ENCODE measurements around the gene HJURP.

HJURP gene

DNA sequence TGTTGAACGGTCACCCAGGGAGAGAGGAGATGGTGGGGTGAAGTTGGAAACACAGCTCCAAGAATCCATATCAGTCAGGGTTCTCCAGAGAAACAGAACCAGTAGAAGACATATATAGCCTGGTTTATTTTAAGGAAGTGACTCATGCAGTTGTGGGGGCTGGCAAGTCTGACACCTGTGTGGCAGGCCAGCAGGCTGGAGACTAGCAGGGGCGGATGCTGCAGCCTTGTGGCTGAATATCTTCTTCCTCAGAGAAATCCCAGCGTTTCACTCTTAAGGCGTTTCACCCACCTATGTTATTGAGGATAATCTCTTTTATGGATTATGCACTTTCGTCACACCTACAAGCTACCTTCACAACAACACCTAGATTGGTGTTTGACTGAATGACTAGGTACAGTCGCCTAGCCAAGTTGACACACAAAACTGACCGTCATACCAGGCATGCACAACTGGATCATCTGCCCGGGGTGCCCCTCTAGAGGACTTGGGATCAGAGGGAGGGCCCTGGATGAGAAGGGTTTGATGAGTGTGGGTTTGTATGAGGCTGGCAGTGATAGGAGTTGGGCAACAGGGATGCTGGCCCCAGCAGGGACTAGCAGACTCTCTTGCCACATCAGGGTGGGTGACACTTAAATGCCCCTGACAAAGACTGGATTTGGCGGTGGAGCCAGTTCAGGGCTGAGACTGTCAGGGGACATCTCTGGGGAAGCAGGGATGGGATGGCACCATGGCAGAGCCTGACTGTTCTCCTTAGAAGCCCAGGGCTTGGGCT lies 52.8 kb downstream of the HJURP start:
- H4K91ac ChIP-seq (ENCODE audit: low read depth, low read length): no peak overlapping the region
- no peak overlapping the region for H2BK5ac ChIP-seq (ENCODE audit: low read depth, low read length, poor library complexity)
- no peaks in the 10 kb centered on the region for H3K36me3 ChIP-seq (ENCODE audit: control insufficient read depth in 1 of 2, insufficient read depth in 2 of 2, low read length in 2 of 2)
- DNase-seq: no peak
- no peaks in the 10 kb centered on the region for H3K4me1 ChIP-seq (ENCODE audit: control insufficient read depth in 1 of 2, insufficient read depth in 2 of 2, low read length in 2 of 2)
- no peak overlapping the region for H3K4ac ChIP-seq (ENCODE audit: low read depth, low read length)
- no peak overlapping the region for H3K18ac ChIP-seq (ENCODE audit: low read length)
- no peak overlapping the region for H2BK12ac ChIP-seq (ENCODE audit: low read length)
- H3K4me2 ChIP-seq (ENCODE audit: low read length): no peak overlapping the region
- no peak overlapping the region for H4K8ac ChIP-seq (ENCODE audit: low read depth, low read length)
- H3K27ac ChIP-seq (ENCODE audit: low read depth, low read length): no peak overlapping the region
- no peak overlapping the region for H4K12ac ChIP-seq (ENCODE audit: low read depth, low read length)
- H3K14ac ChIP-seq (ENCODE audit: low read length): no peak overlapping the region
- no CpG with 5 or more reads among the region's 9 CpGs for WGBS (ENCODE audit: extremely low coverage, insufficient coverage, insufficient read length)
- no peak overlapping the region for H3K23ac ChIP-seq (ENCODE audit: low read length)
- no peak overlapping the region for H2BK120ac ChIP-seq (ENCODE audit: insufficient read depth, low read length, poor library complexity)
- H3K9ac ChIP-seq (ENCODE audit: low read length): no peak overlapping the region
- peaks cover 12% of the 10 kb centered on the region for H3K9me3 ChIP-seq (ENCODE audit: insufficient read depth, low read depth, low read length)
- no peak overlapping the region for H3K4me3 ChIP-seq (ENCODE audit: low read depth, low read length)
- no peak overlapping the region for H2AFZ ChIP-seq (ENCODE audit: insufficient read depth, low read length, poor library complexity)
- no peaks in the 10 kb centered on the region for H3K27me3 ChIP-seq (ENCODE audit: insufficient read depth, low read length)
- no peaks in the 10 kb centered on the region for H3K79me2 ChIP-seq (ENCODE audit: control insufficient read depth, insufficient read depth, low read length, poor library complexity)
- H2AK5ac ChIP-seq (ENCODE audit: low read length): no peak overlapping the region
- no peaks in the 10 kb centered on the region for H3K79me1 ChIP-seq (ENCODE audit: low read length)

DNA sequence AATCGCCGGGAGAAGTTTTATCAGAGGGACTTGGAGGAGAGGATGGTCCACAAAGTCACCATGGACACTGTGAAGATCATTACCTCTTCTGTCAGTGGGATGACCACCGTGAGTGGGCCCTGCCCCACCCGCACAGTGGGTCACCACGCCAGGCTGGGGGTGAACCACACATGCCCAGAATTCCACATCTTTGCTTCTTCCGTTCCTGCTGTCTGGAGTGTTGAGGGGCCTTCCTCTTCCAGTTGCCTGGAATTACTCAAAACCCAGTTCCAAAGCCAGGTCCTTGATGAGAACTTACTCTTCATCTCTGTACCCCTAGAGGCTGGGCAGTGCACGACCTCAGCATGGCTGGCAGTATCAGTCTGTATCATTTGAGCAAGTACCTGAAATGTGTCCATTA lies 54.1 kb downstream of the HJURP start:
- Histone ChIP-seq H2BK120ac (ENCODE audit: insufficient read depth, low read length, poor library complexity) (no peak overlapping the region), H3K79me1 (ENCODE audit: low read length) (no peaks in the 10 kb centered on the region), H4K8ac (ENCODE audit: low read depth, low read length) (no peak overlapping the region), H3K9ac (ENCODE audit: low read length) (no peak overlapping the region), H3K79me2 (ENCODE audit: control insufficient read depth, insufficient read depth, low read length, poor library complexity) (no peaks in the 10 kb centered on the region), H3K14ac (ENCODE audit: low read length) (no peak overlapping the region), H3K4me1 (ENCODE audit: control insufficient read depth in 1 of 2, insufficient read depth in 2 of 2, low read length in 2 of 2) (no peaks in the 10 kb centered on the region), H3K18ac (ENCODE audit: low read length) (no peak overlapping the region), H3K27ac (ENCODE audit: low read depth, low read length) (no peak overlapping the region), H2AK5ac (ENCODE audit: low read length) (no peak overlapping the region), H3K4me2 (ENCODE audit: low read length) (no peak overlapping the region), H4K12ac (ENCODE audit: low read depth, low read length) (no peak overlapping the region), H3K9me3 (ENCODE audit: insufficient read depth, low read depth, low read length) (peaks cover 15% of the 10 kb centered on the region), H2AFZ (ENCODE audit: insufficient read depth, low read length, poor library complexity) (no peak overlapping the region), H3K4me3 (ENCODE audit: low read depth, low read length) (no peak overlapping the region), H2BK5ac (ENCODE audit: low read depth, low read length, poor library complexity) (no peak overlapping the region), H2BK12ac (ENCODE audit: low read length) (no peak overlapping the region), H3K27me3 (ENCODE audit: insufficient read depth, low read length) (no peaks in the 10 kb centered on the region), H3K4ac (ENCODE audit: low read depth, low read length) (no peak overlapping the region), H3K36me3 (ENCODE audit: control insufficient read depth in 1 of 2, insufficient read depth in 2 of 2, low read length in 2 of 2) (no peaks in the 10 kb centered on the region), H4K91ac (ENCODE audit: low read depth, low read length) (no peak overlapping the region), H3K23ac (ENCODE audit: low read length) (no peak overlapping the region)
- no CpG with 5 or more reads among the region's 7 CpGs for WGBS (ENCODE audit: extremely low coverage, insufficient coverage, insufficient read length)
- DNase-seq: no peak

- DNase-seq: no peak
- no CpG with 5 or more reads among the region's 5 CpGs for WGBS (ENCODE audit: extremely low coverage, insufficient coverage, insufficient read length)
- Histone ChIP-seq H2AK5ac (ENCODE audit: low read length) (no peak overlapping the region), H3K4me1 (ENCODE audit: control insufficient read depth in 1 of 2, insufficient read depth in 2 of 2, low read length in 2 of 2) (no peaks in the 10 kb centered on the region), H3K23ac (ENCODE audit: low read length) (no peak overlapping the region), H3K27me3 (ENCODE audit: insufficient read depth, low read length) (no peaks in the 10 kb centered on the region), H3K79me1 (ENCODE audit: low read length) (no peaks in the 10 kb centered on the region), H3K9ac (ENCODE audit: low read length) (no peak overlapping the region), H4K12ac (ENCODE audit: low read depth, low read length) (no peak overlapping the region), H3K14ac (ENCODE audit: low read length) (no peak overlapping the region), H3K79me2 (ENCODE audit: control insufficient read depth, insufficient read depth, low read length, poor library complexity) (no peaks in the 10 kb centered on the region), H3K18ac (ENCODE audit: low read length) (no peak overlapping the region), H3K4me3 (ENCODE audit: low read depth, low read length) (no peak overlapping the region), H3K4ac (ENCODE audit: low read depth, low read length) (no peak overlapping the region), H4K8ac (ENCODE audit: low read depth, low read length) (no peak overlapping the region), H2BK5ac (ENCODE audit: low read depth, low read length, poor library complexity) (no peak overlapping the region), H3K36me3 (ENCODE audit: control insufficient read depth in 1 of 2, insufficient read depth in 2 of 2, low read length in 2 of 2) (no peaks in the 10 kb centered on the region), H2AFZ (ENCODE audit: insufficient read depth, low read length, poor library complexity) (no peak overlapping the region), H4K91ac (ENCODE audit: low read depth, low read length) (no peak overlapping the region), H2BK12ac (ENCODE audit: low read length) (no peak overlapping the region), H2BK120ac (ENCODE audit: insufficient read depth, low read length, poor library complexity) (no peak overlapping the region), H3K27ac (ENCODE audit: low read depth, low read length) (no peak overlapping the region), H3K4me2 (ENCODE audit: low read length) (no peak overlapping the region), H3K9me3 (ENCODE audit: insufficient read depth, low read depth, low read length) (peaks cover 15% of the 10 kb centered on the region)
Observed at GRCh38 chr2:233799716-233800115, 54.6 kb downstream of the HJURP start.

DNA sequence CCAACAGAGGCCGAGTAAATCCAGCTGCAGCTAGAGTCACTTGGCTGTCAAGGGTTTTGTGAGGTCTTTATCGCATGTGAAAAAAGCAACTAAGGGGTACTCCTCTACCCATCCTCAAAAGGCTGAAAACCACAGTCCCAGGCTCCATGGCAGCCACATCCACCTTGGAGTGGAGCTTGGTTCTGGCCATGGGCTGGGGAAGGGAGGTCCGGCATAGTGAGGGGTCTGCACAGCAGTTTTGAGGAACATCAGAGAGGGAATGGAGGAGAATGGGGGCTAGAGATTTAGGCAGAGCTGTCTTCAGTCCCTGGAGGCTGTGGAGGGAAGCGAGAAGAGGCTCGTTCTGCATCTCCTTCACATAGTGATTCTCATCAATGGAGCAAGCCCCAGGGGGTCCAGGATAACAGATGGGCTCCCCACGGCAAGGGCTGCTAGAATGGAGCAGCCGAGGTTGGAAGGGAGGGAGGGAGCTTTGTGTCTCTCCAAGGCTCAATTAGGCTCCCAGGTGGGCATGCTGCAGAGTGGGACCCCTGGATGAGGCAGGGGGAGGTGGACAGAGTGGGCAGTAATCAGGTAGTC lies 55.2 kb downstream of the HJURP start:
- no peak overlapping the region for H3K4ac ChIP-seq (ENCODE audit: low read depth, low read length)
- H3K9ac ChIP-seq (ENCODE audit: low read length): no peak overlapping the region
- H3K23ac ChIP-seq (ENCODE audit: low read length): no peak overlapping the region
- H4K8ac ChIP-seq (ENCODE audit: low read depth, low read length): no peak overlapping the region
- no peak overlapping the region for H2AK5ac ChIP-seq (ENCODE audit: low read length)
- H2BK5ac ChIP-seq (ENCODE audit: low read depth, low read length, poor library complexity): no peak overlapping the region
- H3K9me3 ChIP-seq (ENCODE audit: insufficient read depth, low read depth, low read length): peaks cover 14% of the 10 kb centered on the region
- no peak overlapping the region for H4K91ac ChIP-seq (ENCODE audit: low read depth, low read length)
- H3K36me3 ChIP-seq (ENCODE audit: control insufficient read depth in 1 of 2, insufficient read depth in 2 of 2, low read length in 2 of 2): no peaks in the 10 kb centered on the region
- H2AFZ ChIP-seq (ENCODE audit: insufficient read depth, low read length, poor library complexity): no peak overlapping the region
- no peaks in the 10 kb centered on the region for H3K4me1 ChIP-seq (ENCODE audit: control insufficient read depth in 1 of 2, insufficient read depth in 2 of 2, low read length in 2 of 2)
- H3K79me1 ChIP-seq (ENCODE audit: low read length): no peaks in the 10 kb centered on the region
- H3K4me2 ChIP-seq (ENCODE audit: low read length): no peak overlapping the region
- WGBS (ENCODE audit: extremely low coverage, insufficient coverage, insufficient read length): no CpG with 5 or more reads among the region's 7 CpGs
- H2BK12ac ChIP-seq (ENCODE audit: low read length): no peak overlapping the region
- H3K27me3 ChIP-seq (ENCODE audit: insufficient read depth, low read length): no peaks in the 10 kb centered on the region
- H3K18ac ChIP-seq (ENCODE audit: low read length): no peak overlapping the region
- H3K27ac ChIP-seq (ENCODE audit: low read depth, low read length): no peak overlapping the region
- H4K12ac ChIP-seq (ENCODE audit: low read depth, low read length): no peak overlapping the region
- H3K14ac ChIP-seq (ENCODE audit: low read length): no peak overlapping the region
- H3K4me3 ChIP-seq (ENCODE audit: low read depth, low read length): no peak overlapping the region
- H2BK120ac ChIP-seq (ENCODE audit: insufficient read depth, low read length, poor library complexity): no peak overlapping the region
- DNase-seq: no peak
- no peaks in the 10 kb centered on the region for H3K79me2 ChIP-seq (ENCODE audit: control insufficient read depth, insufficient read depth, low read length, poor library complexity)
